Fibroblast of lung (primary cell): Measurements from ENCODE around the gene CDHR4. TPM values are rescaled to one million over a fixed set of nuclear protein-coding genes. Genes with fewer than 3 reads are reported as not detected.
"Not testable (repeated sequence)": the region's sequence is repeated elsewhere in the genome, so short reads cannot be mapped to it uniquely, and the experiment has no call there.

Experiments used
- DNase-seq, 2 donors: peaks; one replicate each; pipeline versions ENCODE4 v3.0.0 to v3.0.0-alpha.2; 2010; ENCODE audit warnings: low read depth in 2 of 2
- H2AFZ ChIP-seq: 2 replicates; pipeline ENCODE4 v1.5.1; 2012; ENCODE audit warnings: low read length, control low read depth, inconsistent platforms
- H3K27ac ChIP-seq: 2 replicates; pipeline ENCODE4 v1.5.1; 2011; ENCODE audit warnings: low read length, control low read depth; ENCODE audit not compliant: insufficient read depth
- H3K27me3 ChIP-seq: 2 replicates; pipeline ENCODE4 v1.5.1; 2011; ENCODE audit warnings: mild to moderate bottlenecking, low read length; ENCODE audit not compliant: control insufficient read depth, insufficient read depth
- H3K36me3 ChIP-seq: 2 replicates; pipeline ENCODE4 v1.5.1; 2011; ENCODE audit warnings: low read length; ENCODE audit not compliant: control insufficient read depth, insufficient read depth
- H3K4me1 ChIP-seq: 2 replicates; pipeline ENCODE4 v1.5.1; 2011; ENCODE audit warnings: low read length; ENCODE audit not compliant: control insufficient read depth, insufficient read depth; ENCODE audit errors: extremely low read depth
- H3K4me2 ChIP-seq: 2 replicates; pipeline ENCODE4 v1.5.1; 2011; ENCODE audit warnings: low read length, control low read depth; ENCODE audit not compliant: insufficient read depth; ENCODE audit errors: extremely low read depth
- H3K4me3 ChIP-seq, 4 experiments: fragments of 200-600 bp in 1 of 4; sonication (generic) in 1 of 4; replicated peaks in 1 of 4; 2 replicates each; pipeline ENCODE4 v1.5.1; 2011 to 2016; ENCODE audit warnings: low read length in 4 of 4, low read depth in 3 of 4, mild to moderate bottlenecking in 3 of 4, control low read depth in 2 of 4, inconsistent platforms in 1 of 4, mixed read lengths in 1 of 4; ENCODE audit not compliant: insufficient read depth in 1 of 4; ENCODE audit errors: control extremely low read depth in 1 of 4
- H3K79me2 ChIP-seq: 2 replicates; pipeline ENCODE4 v1.5.1; 2012; ENCODE audit warnings: mild to moderate bottlenecking, low read length, inconsistent platforms; ENCODE audit not compliant: control insufficient read depth, insufficient read depth
- H3K9ac ChIP-seq: 2 replicates; pipeline ENCODE4 v1.5.1; 2011; ENCODE audit warnings: mild to moderate bottlenecking, low read length, control low read depth; ENCODE audit not compliant: insufficient read depth
- H3K9me3 ChIP-seq: 2 replicates; pipeline ENCODE4 v1.5.1; 2012; ENCODE audit warnings: low read depth, low read length; ENCODE audit not compliant: control insufficient read depth, insufficient read depth
- H4K20me1 ChIP-seq: 2 replicates; pipeline ENCODE4 v1.5.1; 2011; ENCODE audit warnings: low read length; ENCODE audit not compliant: control insufficient read depth, insufficient read depth; ENCODE audit errors: extremely low read depth
- EZH2 ChIP-seq: IDR thresholded peaks from 2 replicates; pipeline ENCODE4 v1.5.1; 2012; ENCODE audit warnings: low read length, control low read depth, mild to moderate bottlenecking; ENCODE audit errors: missing control alignments
- polyA plus RNA-seq, 2 donors: library from polyadenylated mRNA; depleted of rRNA in 1 of 2; stranded (reverse) in 1 of 2; unstranded in 1 of 2; fragments of >200 nt; gene quantifications; 2 replicates each; pipeline ENCODE4 v1.2.1, GENCODE V29; 2011 to 2012; ENCODE audit warnings: missing spikeins in 1 of 2
- total RNA-seq: library from RNA; depleted of rRNA; stranded (reverse); fragments of >200 nt; gene quantifications from 2 replicates; pipeline ENCODE4 v1.2.1, GENCODE V29; 2014
- TF ChIP-seq, protein P1 (sequence below), 2 donors: IDR thresholded peaks in 1 of 2; conservative IDR thresholded peaks in 1 of 2; 1 replicate in 1 of 2; 2 replicates in 1 of 2; pipeline ENCODE4 v1.5.1; 2011 to 2012; ENCODE audit warnings: low read length in 2 of 2, control low read depth in 1 of 2, inconsistent platforms in 1 of 2, low read depth in 1 of 2, mild to moderate bottlenecking in 1 of 2

Gene CDHR4
- total and polyA plus RNA-seq, 2 donors (not counting 1 experiment from before 2014, with no cell fraction given), result not detected

GRCh38 chr3:49781415-49782199 lies 18.1 kb downstream of the CDHR4 start:
- H3K9me3 ChIP-seq, result no peaks in the 10 kb centered on the region
- H3K9ac ChIP-seq, result no peak overlapping the region
- H4K20me1 ChIP-seq, result no peaks in the 10 kb centered on the region
- no peak overlapping the region for H2AFZ ChIP-seq
- H3K27me3 ChIP-seq, result no peaks in the 10 kb centered on the region
- H3K27ac ChIP-seq, result no peak overlapping the region
- H3K4me3 ChIP-seq, result no peak overlapping the region
- TF ChIP-seq, protein P1, sequence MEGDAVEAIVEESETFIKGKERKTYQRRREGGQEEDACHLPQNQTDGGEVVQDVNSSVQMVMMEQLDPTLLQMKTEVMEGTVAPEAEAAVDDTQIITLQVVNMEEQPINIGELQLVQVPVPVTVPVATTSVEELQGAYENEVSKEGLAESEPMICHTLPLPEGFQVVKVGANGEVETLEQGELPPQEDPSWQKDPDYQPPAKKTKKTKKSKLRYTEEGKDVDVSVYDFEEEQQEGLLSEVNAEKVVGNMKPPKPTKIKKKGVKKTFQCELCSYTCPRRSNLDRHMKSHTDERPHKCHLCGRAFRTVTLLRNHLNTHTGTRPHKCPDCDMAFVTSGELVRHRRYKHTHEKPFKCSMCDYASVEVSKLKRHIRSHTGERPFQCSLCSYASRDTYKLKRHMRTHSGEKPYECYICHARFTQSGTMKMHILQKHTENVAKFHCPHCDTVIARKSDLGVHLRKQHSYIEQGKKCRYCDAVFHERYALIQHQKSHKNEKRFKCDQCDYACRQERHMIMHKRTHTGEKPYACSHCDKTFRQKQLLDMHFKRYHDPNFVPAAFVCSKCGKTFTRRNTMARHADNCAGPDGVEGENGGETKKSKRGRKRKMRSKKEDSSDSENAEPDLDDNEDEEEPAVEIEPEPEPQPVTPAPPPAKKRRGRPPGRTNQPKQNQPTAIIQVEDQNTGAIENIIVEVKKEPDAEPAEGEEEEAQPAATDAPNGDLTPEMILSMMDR (conservative IDR thresholded peaks at IDR 0.05 in 1 of 2, IDR thresholded peaks at IDR 0.05 in 1 of 2; ENCODE audit: low read depth in 1 of 2, low read length in 2 of 2), result no peak
- no peak for TF ChIP-seq EZH2
- H3K36me3 ChIP-seq, result peaks cover 4% of the 10 kb centered on the region
- peaks cover 3% of the 10 kb centered on the region for H3K4me1 ChIP-seq
- no peak overlapping the region for H3K4me2 ChIP-seq
- no peak for DNase-seq
- H3K79me2 ChIP-seq, result peaks cover 74% of the 10 kb centered on the region

GRCh38 chr3:49780975-49781365 lies 18.7 kb downstream of the CDHR4 start:
- H3K27ac ChIP-seq, H3K9me3 ChIP-seq, H4K20me1 ChIP-seq, H3K4me1 ChIP-seq, H2AFZ ChIP-seq, H3K36me3 ChIP-seq, DNase-seq, H3K4me2 ChIP-seq, H3K27me3 ChIP-seq, H3K9ac ChIP-seq, H3K4me3 ChIP-seq: not testable (repeated sequence)
- H3K79me2 ChIP-seq, result peaks cover 75% of the 10 kb centered on the region

DNA sequence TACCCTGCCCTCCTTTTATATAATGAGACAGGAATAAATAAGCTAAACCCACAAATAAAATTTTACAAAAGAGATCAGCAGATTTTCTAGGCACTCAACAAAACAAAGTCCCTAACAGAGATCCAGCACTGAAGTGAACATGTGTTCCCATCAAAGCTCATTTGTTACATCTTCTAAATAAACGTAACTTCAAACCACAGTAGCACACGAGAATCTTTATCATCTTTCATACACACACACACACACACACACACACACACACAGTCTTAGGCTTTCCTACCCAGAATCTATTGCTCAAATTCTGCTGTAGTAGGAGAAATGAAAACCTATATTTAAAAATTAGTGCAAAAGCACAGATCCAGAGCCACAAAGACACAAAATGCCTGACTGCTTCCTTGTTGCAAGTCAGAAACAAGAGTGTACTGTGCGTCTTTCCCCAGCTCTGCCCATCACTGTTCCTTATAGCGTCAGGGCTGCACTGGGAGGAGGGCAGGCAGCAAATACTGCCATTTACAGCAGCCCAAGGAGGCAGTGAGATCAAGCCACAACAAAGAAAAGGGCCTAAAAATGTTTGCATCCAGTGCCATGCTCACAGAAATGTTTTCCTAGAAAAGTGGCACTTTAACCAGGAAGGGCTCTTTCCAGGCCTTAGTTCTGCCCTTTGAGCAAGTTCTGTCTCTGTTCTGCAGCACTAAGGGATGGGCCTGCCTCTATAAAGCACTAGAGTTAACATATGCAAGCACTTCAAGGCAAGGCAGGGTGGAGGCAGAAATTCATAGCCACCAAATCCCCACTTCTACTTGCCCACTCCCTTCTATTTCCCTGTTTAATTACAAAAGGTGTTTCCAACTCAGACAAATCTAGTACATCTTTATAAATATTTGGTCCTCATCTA lies 19.3 kb downstream of the CDHR4 start:
- H2AFZ ChIP-seq, result no peak overlapping the region
- no peak overlapping the region for H3K27ac ChIP-seq
- no peak for TF ChIP-seq EZH2
- TF ChIP-seq, protein P1 (conservative IDR thresholded peaks at IDR 0.05 in 1 of 2, IDR thresholded peaks at IDR 0.05 in 1 of 2; ENCODE audit: low read depth in 1 of 2, low read length in 2 of 2), result no peak
- H3K36me3 ChIP-seq, result peaks cover 4% of the 10 kb centered on the region
- no peaks in the 10 kb centered on the region for H3K9me3 ChIP-seq
- H3K4me2 ChIP-seq, result no peak overlapping the region
- H3K9ac ChIP-seq, result no peak overlapping the region
- DNase-seq, result peak in 1 of 2 donors; percentile 33
- peaks cover 3% of the 10 kb centered on the region for H3K4me1 ChIP-seq
- no peaks in the 10 kb centered on the region for H4K20me1 ChIP-seq
- H3K79me2 ChIP-seq, result peaks cover 74% of the 10 kb centered on the region
- no peak overlapping the region for H3K4me3 ChIP-seq
- no peaks in the 10 kb centered on the region for H3K27me3 ChIP-seq
